SU-DHL-6 (cell line): ENCODE measurements around the gene PRLHR.

Experiments used
- H2AFZ ChIP-seq: fragments of 200-600 bp; sonication (generic); 2 replicates; pipeline ENCODE4 v1.6.1; 2014; ENCODE audit warnings: low read depth, mild to moderate bottlenecking, moderate library complexity, mixed read lengths, antibody characterized with exemption, low read length; ENCODE audit not compliant: severe bottlenecking
- H3F3A ChIP-seq: fragments of 200-600 bp; shearing (Covaris generic); 2 replicates; pipeline ENCODE4 v1.6.0; 2016; ENCODE audit warnings: antibody characterized with exemption, mild to moderate bottlenecking; ENCODE audit not compliant: insufficient read depth
- H3K27ac ChIP-seq: fragments of 200-600 bp; sonication (generic); 2 replicates; pipeline ENCODE4 v1.5.1; 2016; ENCODE audit warnings: low read depth, mild to moderate bottlenecking, low read length, moderate library complexity, mixed read lengths
- H3K27me3 ChIP-seq: fragments of 200-600 bp; sonication (generic), shearing (Covaris generic); 2 replicates; pipeline ENCODE4 v1.6.0; 2014; ENCODE audit warnings: mild to moderate bottlenecking, low read length
- H3K36me3 ChIP-seq: fragments of 200-600 bp; sonication (generic); 2 replicates; pipeline ENCODE4 v1.6.1; 2014; ENCODE audit warnings: mild to moderate bottlenecking, low read length, mixed read lengths
- H3K4me2 ChIP-seq: fragments of 300-600, 200-600 bp; shearing (Covaris generic), sonication (generic); 2 replicates; pipeline ENCODE4 v1.6.0; 2014; ENCODE audit warnings: low read length, low read depth, mild to moderate bottlenecking; ENCODE audit not compliant: poor library complexity, severe bottlenecking
- H3K4me3 ChIP-seq: fragments of 200-600 bp; sonication (generic); 2 replicates; pipeline ENCODE4 v1.5.1; 2014; ENCODE audit warnings: antibody characterized with exemption, low read length, mild to moderate bottlenecking, mixed read lengths; ENCODE audit not compliant: insufficient read depth, poor library complexity, severe bottlenecking
- H3K79me2 ChIP-seq: fragments of 200-600 bp; sonication (generic); 2 replicates; pipeline ENCODE4 v1.6.1; 2014; ENCODE audit warnings: mild to moderate bottlenecking, low read length, moderate library complexity; ENCODE audit not compliant: insufficient read depth
- H3K9ac ChIP-seq: fragments of 200-600 bp; sonication (generic); 2 replicates; pipeline ENCODE4 v1.7.0; 2014; ENCODE audit warnings: mild to moderate bottlenecking, low read length
- H3K9me2 ChIP-seq: fragments of 200-600 bp; sonication (generic); replicated peaks from 2 replicates; pipeline ENCODE4 v1.6.1; 2014; ENCODE audit warnings: low read length; ENCODE audit not compliant: insufficient read depth
- H3K9me3 ChIP-seq: fragments of 200-600 bp; sonication (generic); 2 replicates; pipeline ENCODE4 v1.6.1; 2014; ENCODE audit warnings: low read length, mixed read lengths; ENCODE audit not compliant: insufficient read depth
- H4K20me1 ChIP-seq: fragments of 200-600 bp; sonication (generic); 2 replicates; pipeline ENCODE4 v1.6.1; 2014; ENCODE audit warnings: low read depth, mild to moderate bottlenecking, antibody characterized with exemption, low read length, moderate library complexity, mixed read lengths
- CTCF ChIP-seq: fragments of 200-600 bp; sonication (generic); IDR thresholded peaks from one replicate; pipeline ENCODE4 v1.5.1; 2017; ENCODE audit warnings: antibody characterized with exemption, mild to moderate bottlenecking, low read length, moderate library complexity; ENCODE audit not compliant: insufficient read depth, poor library complexity, severe bottlenecking
- EZH2phosphoT487 ChIP-seq: fragments of 200-600 bp; sonication (generic), shearing (Covaris generic); conservative IDR thresholded peaks from 2 replicates; pipeline ENCODE4 v1.6.1; 2018; ENCODE audit warnings: mild to moderate bottlenecking, antibody characterized with exemption, low read length, moderate library complexity, mixed read lengths

Gene PRLHR

GRCh38 chr10:118628397-118628796 is 32.9 kb upstream of the PRLHR start:
- Histone ChIP-seq H3F3A (no peaks in the 10 kb centered on the region), H3K27me3 (no peaks in the 10 kb centered on the region), H3K9me3 (no peaks in the 10 kb centered on the region), H3K79me2 (no peaks in the 10 kb centered on the region), H3K9ac (no peak overlapping the region), H3K36me3 (no peaks in the 10 kb centered on the region), H3K27ac (no peak overlapping the region), H3K9me2 (no peaks in the 10 kb centered on the region), H3K4me2 (no peak overlapping the region), H3K4me3 (no peak overlapping the region), H2AFZ (no peak overlapping the region), H4K20me1 (no peaks in the 10 kb centered on the region)
- TF ChIP-seq CTCF (no peak), EZH2phosphoT487 (no peak)

- Histone ChIP-seq H2AFZ (no peak overlapping the region), H3F3A (no peaks in the 10 kb centered on the region), H3K4me3 (no peak overlapping the region), H3K36me3 (no peaks in the 10 kb centered on the region), H3K9me3 (no peaks in the 10 kb centered on the region), H4K20me1 (no peaks in the 10 kb centered on the region), H3K27ac (no peak overlapping the region), H3K9ac (no peak overlapping the region), H3K4me2 (no peak overlapping the region), H3K9me2 (no peaks in the 10 kb centered on the region), H3K27me3 (no peaks in the 10 kb centered on the region), H3K79me2 (no peaks in the 10 kb centered on the region)
- TF ChIP-seq EZH2phosphoT487: no peak
- peak; percentile 52 for TF ChIP-seq CTCF
Observed at GRCh38 chr10:118626953-118627352, 31.5 kb upstream of the PRLHR start.

GRCh38 chr10:118625504-118625903 is 30.1 kb upstream of the PRLHR start:
- Histone ChIP-seq H2AFZ (no peak overlapping the region), H3K4me3 (no peak overlapping the region), H3K79me2 (no peaks in the 10 kb centered on the region), H3K4me2 (no peak overlapping the region), H3F3A (no peaks in the 10 kb centered on the region), H3K9me3 (no peaks in the 10 kb centered on the region), H3K27ac (no peak overlapping the region), H3K9me2 (no peaks in the 10 kb centered on the region), H3K27me3 (no peaks in the 10 kb centered on the region), H3K36me3 (no peaks in the 10 kb centered on the region), H3K9ac (no peak overlapping the region), H4K20me1 (no peaks in the 10 kb centered on the region)
- TF ChIP-seq CTCF: no peak

- Histone ChIP-seq H3K27me3 (no peaks in the 10 kb centered on the region), H3K79me2 (no peaks in the 10 kb centered on the region), H3K36me3 (no peaks in the 10 kb centered on the region), H4K20me1 (no peaks in the 10 kb centered on the region), H3K9ac (no peak overlapping the region), H3F3A (no peaks in the 10 kb centered on the region), H3K9me2 (no peaks in the 10 kb centered on the region), H3K27ac (no peak overlapping the region), H2AFZ (no peak overlapping the region), H3K9me3 (no peaks in the 10 kb centered on the region), H3K4me2 (no peak overlapping the region), H3K4me3 (no peak overlapping the region)
- TF ChIP-seq EZH2phosphoT487 (no peak), CTCF (no peak)
Observed at GRCh38 chr10:118624747-118625146, 29.3 kb upstream of the PRLHR start.
